ENCODE measurements around the gene ATP2A1. TPM values are rescaled to one million over a fixed set of nuclear protein-coding genes. Genes with fewer than 3 reads are reported as not detected.

The ATP2A1 gene
- total and polyA plus RNA-seq, 2 of the 13 experiments (the other 11 are each of a cell fraction or from before 2014, with no cell fraction given): 3.2 to 12.5 TPM

DNA sequence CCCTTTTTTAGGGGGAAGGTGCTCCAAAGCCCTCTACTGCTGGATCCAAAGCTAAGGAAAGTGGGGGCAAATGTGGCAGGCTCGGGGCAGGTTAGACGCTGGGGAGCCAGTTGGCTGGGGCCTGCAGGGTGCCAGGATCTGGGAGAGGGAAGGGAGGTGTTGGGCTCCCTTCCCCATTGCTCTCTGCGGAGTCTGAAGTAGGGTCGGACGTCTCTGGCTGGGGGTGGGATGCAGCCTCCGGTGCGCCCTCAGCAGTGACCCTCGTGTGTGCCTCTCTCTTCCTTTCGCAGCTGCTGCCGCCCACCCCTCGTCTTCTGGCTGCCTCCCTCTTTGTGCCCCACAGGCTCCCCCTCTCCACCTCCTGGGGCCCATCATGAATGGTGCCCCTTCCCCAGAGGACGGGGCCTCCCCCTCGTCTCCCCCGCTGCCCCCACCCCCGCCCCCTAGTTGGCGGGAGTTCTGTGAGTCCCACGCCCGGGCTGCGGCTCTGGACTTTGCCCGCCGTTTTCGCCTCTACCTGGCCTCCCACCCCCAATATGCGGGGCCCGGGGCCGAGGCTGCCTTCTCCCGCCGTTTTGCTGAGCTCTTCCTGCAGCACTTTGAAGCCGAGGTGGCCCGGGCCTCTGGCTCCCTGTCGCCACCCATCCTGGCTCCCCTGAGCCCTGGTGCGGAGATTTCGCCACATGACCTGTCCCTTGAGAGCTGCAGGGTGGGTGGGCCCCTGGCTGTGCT, 12.4 kb upstream of the ATP2A1 start (continued):
- TF ChIP-seq, protein P1, sequence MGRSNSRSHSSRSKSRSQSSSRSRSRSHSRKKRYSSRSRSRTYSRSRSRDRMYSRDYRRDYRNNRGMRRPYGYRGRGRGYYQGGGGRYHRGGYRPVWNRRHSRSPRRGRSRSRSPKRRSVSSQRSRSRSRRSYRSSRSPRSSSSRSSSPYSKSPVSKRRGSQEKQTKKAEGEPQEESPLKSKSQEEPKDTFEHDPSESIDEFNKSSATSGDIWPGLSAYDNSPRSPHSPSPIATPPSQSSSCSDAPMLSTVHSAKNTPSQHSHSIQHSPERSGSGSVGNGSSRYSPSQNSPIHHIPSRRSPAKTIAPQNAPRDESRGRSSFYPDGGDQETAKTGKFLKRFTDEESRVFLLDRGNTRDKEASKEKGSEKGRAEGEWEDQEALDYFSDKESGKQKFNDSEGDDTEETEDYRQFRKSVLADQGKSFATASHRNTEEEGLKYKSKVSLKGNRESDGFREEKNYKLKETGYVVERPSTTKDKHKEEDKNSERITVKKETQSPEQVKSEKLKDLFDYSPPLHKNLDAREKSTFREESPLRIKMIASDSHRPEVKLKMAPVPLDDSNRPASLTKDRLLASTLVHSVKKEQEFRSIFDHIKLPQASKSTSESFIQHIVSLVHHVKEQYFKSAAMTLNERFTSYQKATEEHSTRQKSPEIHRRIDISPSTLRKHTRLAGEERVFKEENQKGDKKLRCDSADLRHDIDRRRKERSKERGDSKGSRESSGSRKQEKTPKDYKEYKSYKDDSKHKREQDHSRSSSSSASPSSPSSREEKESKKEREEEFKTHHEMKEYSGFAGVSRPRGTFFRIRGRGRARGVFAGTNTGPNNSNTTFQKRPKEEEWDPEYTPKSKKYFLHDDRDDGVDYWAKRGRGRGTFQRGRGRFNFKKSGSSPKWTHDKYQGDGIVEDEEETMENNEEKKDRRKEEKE (IDR thresholded peaks at IDR 0.05): no peak
- peak; percentile 23; the same call in 1 of the 2 replicates for TF ChIP-seq NCOA2 (CRISPR knock-in tag; IDR thresholded peaks at IDR 0.05)
- TF ChIP-seq, protein P2, sequence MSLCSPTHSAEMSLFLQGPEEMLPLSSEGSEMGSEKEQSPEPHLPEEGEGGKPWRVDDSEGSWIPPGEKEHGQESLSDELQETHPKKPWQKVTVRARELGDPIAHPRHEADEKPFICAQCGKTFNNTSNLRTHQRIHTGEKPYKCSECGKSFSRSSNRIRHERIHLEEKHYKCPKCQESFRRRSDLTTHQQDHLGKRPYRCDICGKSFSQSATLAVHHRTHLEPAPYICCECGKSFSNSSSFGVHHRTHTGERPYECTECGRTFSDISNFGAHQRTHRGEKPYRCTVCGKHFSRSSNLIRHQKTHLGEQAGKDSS (CRISPR knock-in tag; IDR thresholded peaks at IDR 0.05; ENCODE audit: borderline replicate concordance, low read depth): no peak
- TF ChIP-seq SMAD3 (CRISPR knock-in tag; IDR thresholded peaks at IDR 0.05): no peak
- no peak; the same call in 1 of the 2 replicates for TF ChIP-seq MYC (CRISPR knock-in tag; IDR thresholded peaks at IDR 0.05; ENCODE audit: borderline replicate concordance)
- no peak for TF ChIP-seq FOXO1 (CRISPR knock-in tag; IDR thresholded peaks at IDR 0.05)
- no peak for TF ChIP-seq GATA4 (IDR thresholded peaks at IDR 0.05; ENCODE audit: borderline replicate concordance, low read depth)
- peak; percentile 40; the same call in 1 of the 2 replicates for TF ChIP-seq SAP130 (CRISPR knock-in tag; IDR thresholded peaks at IDR 0.05; ENCODE audit: low read depth)

DNA sequence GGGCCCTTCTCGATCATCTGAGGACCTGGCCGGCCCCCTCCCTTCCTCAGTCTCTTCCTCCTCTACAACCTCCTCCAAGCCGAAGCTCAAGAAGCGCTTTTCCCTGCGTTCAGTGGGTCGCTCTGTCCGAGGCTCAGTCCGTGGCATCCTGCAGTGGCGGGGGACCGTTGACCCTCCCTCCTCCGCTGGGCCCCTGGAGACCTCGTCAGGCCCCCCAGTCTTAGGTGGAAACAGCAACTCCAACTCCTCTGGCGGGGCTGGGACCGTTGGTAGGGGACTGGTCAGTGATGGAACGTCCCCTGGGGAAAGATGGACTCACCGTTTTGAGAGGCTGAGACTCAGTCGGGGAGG, 11.9 kb upstream of the ATP2A1 start:
- intact Hi-C loops (cut with micrococcal nuclease; ENCODE audit: unreplicated experiment): no loop called here
- peaks cover 30 to 40% of the 10 kb centered on the region in 2 experiments for H3K36me3 ChIP-seq (replicated peaks in 1 of 2; ENCODE audit: control insufficient read depth in 1 of 2, insufficient read depth in 2 of 2, low read length in 2 of 2)
- CTCF ChIA-PET (ENCODE audit: low intra/inter-chr PET ratio, low total read pairs): no interaction called here
- peak overlapping the region; percentile 50 for H3K9ac ChIP-seq (ENCODE audit: insufficient read depth, low read depth, low read length)
- no TSS peak for BruUV-seq (replicated peaks)
- no peaks in the 10 kb centered on the region for H4K20me1 ChIP-seq (ENCODE audit: insufficient read depth, low read length)
- H3K4me2 ChIP-seq (ENCODE audit: low read depth, low read length): peak overlapping the region; percentile 96
- FAIRE-seq (no peak), DNase-seq (ENCODE audit: low spot score) (no peak), ATAC-seq (no peak)
- H3K4me3 ChIP-seq (replicated peaks in 1 of 3; ENCODE audit: insufficient read depth in 1 of 3, low read depth in 2 of 3, low read length in 3 of 3): peak overlapping the region in 2 of 3 experiments; percentile 11 to 98; a peak in 1 of 6 replicates
- in situ Hi-C loops (cut with HindIII; ENCODE audit: extremely low pct_ligation_motif_present, low pct_unique_long_range_greater_than_20kb): loop anchor here (5.0 kb wide), 1 partner anchor 71 kb away; no protein-coding TSS in a partner anchor
- H2AFZ ChIP-seq (ENCODE audit: low read length): no peak overlapping the region
- WGBS (ENCODE audit: low lambda C conversion rate): 81% methylated on average over 17 of the region's 17 CpGs
- H3K27me3 ChIP-seq (ENCODE audit: control insufficient read depth in 1 of 2, insufficient read depth in 2 of 2, low read length in 2 of 2): no peaks in the 10 kb centered on the region; a peak in 1 of 5 replicates
- peaks cover 32% of the 10 kb centered on the region for H3K79me2 ChIP-seq (ENCODE audit: insufficient read depth, low read length)
- POLR2A ChIA-PET: interaction anchor here (1.0 to 6.9 kb wide), 10 partner anchors 8 to 85 kb away, joined by 3 to 104 read pairs (median 29); partner anchors contain the start of genes ATXN2L, NFATC2IP, RABEP2 and TUFM
- H3K9me3 ChIP-seq (ENCODE audit: low read length): no peaks in the 10 kb centered on the region
- H3K4me1 ChIP-seq (ENCODE audit: insufficient read depth, low read length): peaks cover 36% of the 10 kb centered on the region
- H3K27ac ChIP-seq (ENCODE audit: extremely low read length, insufficient read depth, low read length): peak overlapping the region; percentile 99
- TF ChIP-seq ZBTB38 (CRISPR knock-in tag; IDR thresholded peaks at IDR 0.05) (peak; percentile 68), ONECUT2 (CRISPR knock-in tag; IDR thresholded peaks at IDR 0.05) (no peak), ZNF543 (CRISPR knock-in tag; IDR thresholded peaks at IDR 0.05) (no peak), NFYC (CRISPR knock-in tag; IDR thresholded peaks at IDR 0.05) (no peak), ZNF446 (CRISPR knock-in tag; IDR thresholded peaks at IDR 0.05) (no peak), ERF (CRISPR knock-in tag; IDR thresholded peaks at IDR 0.05) (no peak), ATF7-NPFF (CRISPR knock-in tag; IDR thresholded peaks at IDR 0.05; ENCODE audit: low read depth) (no peak), SRSF1 (optimal IDR thresholded peaks at IDR 0.05; ENCODE audit: low read depth, low read length) (no peak), ZNF296 (CRISPR knock-in tag; conservative IDR thresholded peaks at IDR 0.05) (no peak), ZNF605 (CRISPR knock-in tag; IDR thresholded peaks at IDR 0.05) (peak; percentile 40; the same call in 1 of the 2 replicates), ZSCAN29 (CRISPR knock-in tag; conservative IDR thresholded peaks at IDR 0.05) (no peak), ZMAT3 (CRISPR knock-in tag; conservative IDR thresholded peaks at IDR 0.05) (no peak), ZNF644 (CRISPR knock-in tag; IDR thresholded peaks at IDR 0.05; ENCODE audit: low read depth) (no peak), FOXM1 (CRISPR knock-in tag; IDR thresholded peaks at IDR 0.05) (no peak)

Measured in HepG2 (cell line).